OCI-LY7 (cell line): Measurements from ENCODE around the gene SPRYD7. TPM values are rescaled to one million over a fixed set of nuclear protein-coding genes. Genes with fewer than 3 reads are reported as not detected.
"Not testable (repeated sequence)": the region's sequence is repeated elsewhere in the genome, so short reads cannot be mapped to it uniquely, and the experiment has no call there.

Source experiments
- BruUV-seq: library from RNA; stranded (reverse); fragments of 400-500 nt; replicated peaks from 2 replicates; lab custom pipeline; 2021; lab: Mats Ljungman, UMichigan
- CTCF ChIA-PET: fragments of 300-600 bp; sonication (Branson Sonifier 250); formaldehyde crosslinking; loops from one replicate; lab custom pipeline; 2022; ENCODE audit warnings: antibody characterized with exemption; ENCODE audit not compliant: unreplicated experiment; lab: Charles Lee
- POLR2A ChIA-PET: fragments of 300-600 bp; sonication (Branson Sonifier 250); formaldehyde crosslinking; loops from one replicate; lab custom pipeline; 2022; ENCODE audit warnings: antibody characterized with exemption; lab: Charles Lee
- DNase-seq: peaks from one replicate; pipeline ENCODE4 v3.0.0-alpha.2; 2015; ENCODE audit warnings: low spot score
- H2AFZ ChIP-seq: fragments of 200-600 bp; sonication (generic), shearing (Covaris generic); 2 replicates; pipeline ENCODE4 v1.6.1; 2014; ENCODE audit warnings: mild to moderate bottlenecking, antibody characterized with exemption, low read length, moderate library complexity
- H3K27ac ChIP-seq: fragments of 200-600 bp; sonication (generic); 2 replicates; pipeline ENCODE4 v1.5.1; 2014; ENCODE audit warnings: mixed run types, low read depth, mild to moderate bottlenecking, moderate library complexity, low read length, inconsistent platforms; ENCODE audit not compliant: poor library complexity, severe bottlenecking
- H3K36me3 ChIP-seq: fragments of 200-600 bp; sonication (generic); 2 replicates; pipeline ENCODE4 v1.6.1; 2014; ENCODE audit warnings: mild to moderate bottlenecking, antibody characterized with exemption, low read length, moderate library complexity, mixed read lengths; ENCODE audit not compliant: insufficient read depth
- H3K4me1 ChIP-seq: fragments of 200-600 bp; sonication (generic); 2 replicates; pipeline ENCODE4 v1.5.1; 2014; ENCODE audit warnings: mild to moderate bottlenecking, low read length; ENCODE audit not compliant: insufficient read depth, poor library complexity, severe bottlenecking
- H3K4me2 ChIP-seq: fragments of 200-600 bp; sonication (generic); 2 replicates; pipeline ENCODE4 v1.6.1; 2014; ENCODE audit warnings: mild to moderate bottlenecking, low read length
- H3K4me3 ChIP-seq: fragments of 200-600 bp; sonication (generic); 2 replicates; pipeline ENCODE4 v1.5.1; 2014; ENCODE audit warnings: mild to moderate bottlenecking, low read depth, low read length; ENCODE audit not compliant: poor library complexity, severe bottlenecking
- H3K79me2 ChIP-seq: fragments of 200-600 bp; sonication (generic); 2 replicates; pipeline ENCODE4 v1.6.1; 2016; ENCODE audit warnings: low read depth, mild to moderate bottlenecking, low read length, moderate library complexity, mixed read lengths; ENCODE audit not compliant: insufficient read depth
- H3K9me2 ChIP-seq: fragments of 200-600 bp; sonication (generic); 2 replicates; pipeline ENCODE4 v1.6.1; 2016; ENCODE audit warnings: mild to moderate bottlenecking, low read length, mixed read lengths; ENCODE audit not compliant: insufficient read depth
- H3K9me3 ChIP-seq: fragments of 200-600 bp; sonication (generic); 2 replicates; pipeline ENCODE4 v1.6.1; 2014; ENCODE audit warnings: mild to moderate bottlenecking, mixed run types, low read length, mixed read lengths
- H4K20me1 ChIP-seq: fragments of 200-600 bp; sonication (generic); 2 replicates; pipeline ENCODE4 v1.6.1; 2014; ENCODE audit warnings: mild to moderate bottlenecking, antibody characterized with exemption, low read length, moderate library complexity, mixed read lengths; ENCODE audit not compliant: insufficient read depth
- CTCF ChIP-seq: fragments of 200-600 bp; sonication (generic); conservative IDR thresholded peaks from 2 replicates; pipeline ENCODE4 v1.5.1; 2014; ENCODE audit warnings: mild to moderate bottlenecking, antibody characterized with exemption, low read length, moderate library complexity, mixed read lengths
- EZH2phosphoT487 ChIP-seq: fragments of 200-600 bp; sonication (generic); IDR thresholded peaks from 2 replicates; pipeline ENCODE4 v1.6.1; 2018; ENCODE audit warnings: low read depth, borderline replicate concordance, mild to moderate bottlenecking, mixed run types, antibody characterized with exemption, low read length, moderate library complexity, mixed read lengths
- intact Hi-C: fragments of 100-400 bp; cut with micrococcal nuclease; formaldehyde crosslinking; loops from one replicate; pipeline ENCODE4 v1.10.0; 2022; ENCODE audit not compliant: unreplicated experiment
- total RNA-seq, 2 experiments: library from RNA; depleted of rRNA in 1 of 2; stranded (reverse); fragments of >200 nt in 1 of 2; shearing (Covaris generic) in 1 of 2; gene quantifications; 2 replicates each; pipeline ENCODE4 v1.2.3, GENCODE V29; 2014 to 2022

The SPRYD7 gene
- total RNA-seq, 2 experiments from 2014 or later: 6.8 to 10.6 TPM

- Histone ChIP-seq H3K36me3 (peaks cover 56% of the 10 kb centered on the region), H3K4me2 (peak overlapping the region; percentile 12; the same call in 1 of the 2 replicates), H2AFZ (no peak overlapping the region), H3K9me2 (no peaks in the 10 kb centered on the region), H3K79me2 (no peaks in the 10 kb centered on the region), H3K4me1 (peaks cover 8% of the 10 kb centered on the region), H3K27ac (no peak overlapping the region), H3K9me3 (no peaks in the 10 kb centered on the region), H4K20me1 (no peaks in the 10 kb centered on the region), H3K4me3 (no peak overlapping the region)
- no peak for TF ChIP-seq CTCF
- no peak for TF ChIP-seq EZH2phosphoT487
- ChIA-PET POLR2A (interaction anchor here (0.7 to 1.3 kb wide), 3 partner anchors 10 to 229 kb away, joined by 3 to 4 read pairs (median 3); no protein-coding TSS in a partner anchor), CTCF (no interaction called here)
- intact Hi-C loops: no loop called here
- DNase-seq: peak; percentile 6
- BruUV-seq: no TSS peak
Observed at GRCh38 chr13:49925881-49926418, 10.2 kb downstream of the SPRYD7 start.

- Histone ChIP-seq H3K4me1 (peaks cover 8% of the 10 kb centered on the region), H3K9me3 (no peaks in the 10 kb centered on the region), H3K79me2 (no peaks in the 10 kb centered on the region), H3K4me3 (no peak overlapping the region), H4K20me1 (no peaks in the 10 kb centered on the region), H3K9me2 (no peaks in the 10 kb centered on the region), H3K36me3 (peaks cover 64% of the 10 kb centered on the region), H2AFZ (no peak overlapping the region), H3K27ac (no peak overlapping the region), H3K4me2 (no peak overlapping the region)
- BruUV-seq: no TSS peak
- TF ChIP-seq CTCF (no peak), EZH2phosphoT487 (no peak)
- ChIA-PET CTCF (interaction anchor here (1.5 kb wide), 1 partner anchor 14 kb away, joined by 3 read pairs; the partner anchor contains the start of gene SPRYD7), POLR2A (interaction anchor here (0.6 to 2.3 kb wide), 8 partner anchors 14 to 1557 kb away, joined by 3 to 8 read pairs (median 3); partner anchors contain the start of gene SPRYD7)
- no peak for DNase-seq
- intact Hi-C loops: no loop called here
Observed at GRCh38 chr13:49922301-49922700, 13.8 kb downstream of the SPRYD7 start.

- not testable (repeated sequence) for BruUV-seq
- peaks cover 65% of the 10 kb centered on the region for H3K36me3 ChIP-seq
Observed at GRCh38 chr13:49920969-49921368, 15.2 kb downstream of the SPRYD7 start.

GRCh38 chr13:49918106-49918505, 18.0 kb downstream of the SPRYD7 start:
- H3K4me3 ChIP-seq, H4K20me1 ChIP-seq, CTCF ChIA-PET, DNase-seq, H3K9me2 ChIP-seq, H3K79me2 ChIP-seq, intact Hi-C loops, BruUV-seq, POLR2A ChIA-PET, H2AFZ ChIP-seq, H3K4me2 ChIP-seq, H3K27ac ChIP-seq, H3K9me3 ChIP-seq, H3K4me1 ChIP-seq: not testable (repeated sequence)
- peaks cover 56% of the 10 kb centered on the region for H3K36me3 ChIP-seq

More at GRCh38 chr13:49920969-49921368, 15.2 kb downstream of the SPRYD7 start:
- H3K4me1 ChIP-seq, H4K20me1 ChIP-seq, H3K9me3 ChIP-seq, intact Hi-C loops, H3K9me2 ChIP-seq, H3K4me2 ChIP-seq, DNase-seq, H3K4me3 ChIP-seq, H3K79me2 ChIP-seq, H3K27ac ChIP-seq, H2AFZ ChIP-seq: not testable (repeated sequence)
- ChIA-PET CTCF (interaction anchor here (1.5 kb wide), 1 partner anchor 15 kb away, joined by 3 read pairs; the partner anchor contains the start of gene SPRYD7), POLR2A (interaction anchor here (0.6 to 2.3 kb wide), 4 partner anchors 16 to 1142 kb away, joined by 3 to 8 read pairs (median 4); partner anchors contain the start of gene SPRYD7)
